ENCODE measurements around the gene ECSCR. TPM values are rescaled to one million over a fixed set of nuclear protein-coding genes. Genes with fewer than 3 reads are reported as not detected.

The ECSCR gene
- total and polyA plus RNA-seq, 2 of the 8 experiments (the other 6 are each of a cell fraction or from before 2014, with no cell fraction given), result 2.7 to 7.2 TPM

DNA sequence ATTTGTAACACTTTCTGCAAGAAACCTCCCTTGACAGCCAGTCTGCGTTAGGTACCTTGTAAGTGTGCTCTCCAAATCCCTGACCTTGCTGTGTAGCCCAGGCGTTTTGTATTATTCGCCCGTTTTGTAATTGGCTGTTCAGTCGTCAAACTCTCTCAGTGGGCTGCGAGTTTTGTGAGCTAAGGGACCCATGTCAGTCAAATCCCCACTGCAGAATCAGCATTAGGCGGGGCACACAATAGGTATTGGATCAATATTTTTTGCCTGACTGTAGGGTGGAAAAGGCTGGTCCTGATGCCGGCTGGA lies 23.9 kb downstream of the ECSCR start:
- Histone ChIP-seq H3K4me2 (ENCODE audit: insufficient read depth in 1 of 2, low read depth in 2 of 2, low read length in 2 of 2) (peak overlapping the region; percentile 72 to 99), H4K91ac (replicated peaks; ENCODE audit: insufficient read length, low read length) (no peak overlapping the region), H3K23ac (ENCODE audit: insufficient read length) (no peak overlapping the region), H2AFZ (ENCODE audit: low read length) (0 out of 2 replicates have a peak overlapping the region, but pooled peaks have one; percentile 13), H2BK20ac (ENCODE audit: low read length) (no peak overlapping the region), H3K79me2 (ENCODE audit: control insufficient read depth in 1 of 2, insufficient read depth in 2 of 2, low read length in 2 of 2) (no peaks in the 10 kb centered on the region), H2BK5ac (ENCODE audit: low read depth, low read length) (no peak overlapping the region), H3K18ac (ENCODE audit: extremely low read depth, low read length) (no peak overlapping the region), H2BK15ac (ENCODE audit: low read length) (no peak overlapping the region), H3K9me3 (ENCODE audit: insufficient read depth in 2 of 2, low read depth in 1 of 2, low read length in 1 of 2) (no peaks in the 10 kb centered on the region), H2BK120ac (replicated peaks; ENCODE audit: low read depth, low read length) (no peak overlapping the region), H2BK12ac (ENCODE audit: low read depth, low read length) (no peak overlapping the region), H3K79me1 (ENCODE audit: low read depth, low read length) (no peaks in the 10 kb centered on the region), H3K23me2 (ENCODE audit: low read depth, low read length) (peaks cover 4% of the 10 kb centered on the region; the same call in 1 of the 2 replicates), H3K14ac (ENCODE audit: insufficient read length) (no peak overlapping the region), H3K27ac (ENCODE audit: low read depth, low read length) (no peak overlapping the region), H4K20me1 (replicated peaks in 1 of 2; ENCODE audit: control insufficient read depth in 1 of 2, insufficient read depth in 2 of 2, low read length in 2 of 2) (no peaks in the 10 kb centered on the region), H3K36me3 (ENCODE audit: control insufficient read depth in 2 of 4, insufficient read depth in 4 of 4, low read length in 3 of 4) (peaks cover 0 to 6% (median 3%) of the 10 kb centered on the region in 4 experiments; a peak in 2 of 8 replicates), H4K5ac (ENCODE audit: insufficient read length, low read depth, low read length) (no peak overlapping the region), H3K4me3 (ENCODE audit: extremely low read depth in 1 of 4, insufficient read depth in 2 of 4, low read depth in 3 of 4, low read length in 4 of 4) (peak overlapping the region; percentile 77 to 89 (median 84)), H3K27me3 (replicated peaks in 1 of 4; ENCODE audit: control insufficient read depth in 3 of 4, extremely low read depth in 1 of 4, insufficient read depth in 3 of 4, low read length in 3 of 4) (no peaks in the 10 kb centered on the region), H3K9ac (replicated peaks in 1 of 4; ENCODE audit: extremely low read depth in 1 of 4, low read depth in 3 of 4, low read length in 3 of 4) (peak overlapping the region in 1 of 4 experiments; percentile 24; a peak in 2 of 7 replicates), H3K4ac (replicated peaks; ENCODE audit: insufficient read length, low read depth, low read length) (no peak overlapping the region), H3K56ac (replicated peaks; ENCODE audit: insufficient read length, low read depth, low read length) (no peak overlapping the region), H2AK5ac (ENCODE audit: low read depth, low read length) (no peak overlapping the region), H3K4me1 (replicated peaks in 1 of 4; ENCODE audit: control insufficient read depth in 3 of 4, insufficient read depth in 4 of 4, low read length in 3 of 4) (peaks cover 0 to 8% (median 2%) of the 10 kb centered on the region in 4 experiments; a peak in 4 of 7 replicates), H4K8ac (ENCODE audit: extremely low read depth, insufficient read depth, low read length) (no peak overlapping the region)
- 32% methylated on average over 8 of the region's 8 CpGs; no CpG with 5 or more reads in 1 of the 2 experiments for WGBS, 2 experiments (ENCODE audit: extremely low coverage in 1 of 2, insufficient coverage in 1 of 2, insufficient read length in 1 of 2, insufficient replicate concordance in 2 of 2, low coverage in 1 of 2, low lambda C conversion rate in 2 of 2, missing lambda C conversion rate in 1 of 2)
- FAIRE-seq, result no peak
- CTCF ChIA-PET (ENCODE audit: partially characterized antibody), result interaction anchor here (0.8 to 4.7 kb wide), 10 partner anchors 17 to 327 kb away, joined by 3 to 53 read pairs (median 4); no protein-coding TSS in a partner anchor
- TF ChIP-seq SIX5 (IDR thresholded peaks at IDR 0.05; ENCODE audit: low read depth, low read length) (no peak), RXRA (IDR thresholded peaks at IDR 0.05; ENCODE audit: insufficient read depth, low read depth, low read length) (no peak), TCF12 (IDR thresholded peaks at IDR 0.05; ENCODE audit: low read depth, low read length) (no peak)
- TF ChIP-seq, protein P1, sequence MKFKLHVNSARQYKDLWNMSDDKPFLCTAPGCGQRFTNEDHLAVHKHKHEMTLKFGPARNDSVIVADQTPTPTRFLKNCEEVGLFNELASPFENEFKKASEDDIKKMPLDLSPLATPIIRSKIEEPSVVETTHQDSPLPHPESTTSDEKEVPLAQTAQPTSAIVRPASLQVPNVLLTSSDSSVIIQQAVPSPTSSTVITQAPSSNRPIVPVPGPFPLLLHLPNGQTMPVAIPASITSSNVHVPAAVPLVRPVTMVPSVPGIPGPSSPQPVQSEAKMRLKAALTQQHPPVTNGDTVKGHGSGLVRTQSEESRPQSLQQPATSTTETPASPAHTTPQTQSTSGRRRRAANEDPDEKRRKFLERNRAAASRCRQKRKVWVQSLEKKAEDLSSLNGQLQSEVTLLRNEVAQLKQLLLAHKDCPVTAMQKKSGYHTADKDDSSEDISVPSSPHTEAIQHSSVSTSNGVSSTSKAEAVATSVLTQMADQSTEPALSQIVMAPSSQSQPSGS (IDR thresholded peaks at IDR 0.05; ENCODE audit: low read length), result no peak
- POLR2A ChIA-PET (ENCODE audit: partially characterized antibody), result interaction anchor here (0.6 to 3.3 kb wide), 21 partner anchors 9 to 271 kb away, joined by 3 to 16 read pairs (median 4); partner anchors contain the start of genes ECSCR, PAIP2, SPATA24 and UBE2D2
- DNase-seq (ENCODE audit: low read depth in 1 of 2, low spot score in 2 of 2), result peak in 1 of 2 experiments; percentile 52
